ENCODE results near the gene ZNF302.
"Not testable (repeated sequence)": the region's sequence is repeated elsewhere in the genome, so short reads cannot be mapped to it uniquely, and the experiment has no call there.

Gene ZNF302

DNA sequence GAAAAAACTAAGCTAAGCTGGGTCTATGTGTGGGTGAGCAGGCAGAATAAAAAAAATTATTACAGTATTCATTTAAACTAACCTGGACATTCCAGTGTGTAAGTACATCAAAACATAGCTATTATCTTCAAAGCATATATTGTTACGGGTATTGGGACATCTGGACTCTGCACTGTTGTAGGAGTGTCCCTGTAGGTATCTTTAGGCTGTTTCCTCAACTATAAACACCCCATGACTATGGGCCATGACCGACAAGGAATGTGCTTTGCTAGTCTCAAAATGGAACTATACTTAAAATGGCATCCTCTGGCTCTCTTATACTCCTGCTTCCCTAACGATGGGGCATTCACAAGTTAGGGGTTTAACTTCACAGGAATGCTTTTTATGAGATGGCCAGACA, 3.9 kb upstream of the ZNF302 start:
- DNase-seq, result no peak

DNA sequence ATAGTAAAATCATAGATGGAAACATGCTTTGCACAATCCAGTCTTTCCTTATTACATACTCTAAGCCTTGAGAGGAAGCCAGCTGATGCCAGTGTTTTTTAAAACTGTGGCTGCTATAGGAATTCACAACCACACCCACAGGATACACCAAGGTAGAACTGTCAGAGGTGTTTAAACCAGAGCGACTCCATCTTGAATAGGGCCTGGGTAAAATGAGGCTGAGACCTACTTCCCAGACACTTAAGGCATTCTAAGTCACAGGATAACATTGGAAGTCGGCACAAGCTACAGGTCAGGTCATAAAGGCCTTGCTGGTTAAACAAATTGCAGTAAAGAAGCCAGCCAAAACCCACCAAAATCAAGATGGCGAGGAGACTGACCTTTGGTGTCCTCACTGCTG, 2.2 kb upstream of the ZNF302 start:
- DNase-seq, result no peak

DNA sequence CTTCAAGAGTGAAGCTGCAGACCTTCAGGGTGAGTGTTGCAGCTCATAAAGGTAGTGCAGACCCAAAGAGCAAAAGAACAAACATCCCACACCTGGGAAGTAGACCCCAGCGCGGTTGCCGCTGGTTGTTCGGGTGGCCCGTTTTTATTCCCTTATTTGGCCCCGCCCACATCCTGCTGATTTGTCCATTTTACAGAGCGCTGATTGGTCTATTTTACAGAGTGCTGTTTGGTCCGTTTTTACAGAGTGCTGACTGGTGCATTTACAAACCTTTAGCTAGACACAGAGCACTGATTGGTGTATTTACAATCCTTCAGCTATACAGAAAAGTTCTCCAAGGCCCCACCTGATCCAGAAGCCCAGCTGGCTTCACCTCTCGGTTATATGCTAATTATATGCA, 1.6 kb upstream of the ZNF302 start:
- no peak for DNase-seq

DNA sequence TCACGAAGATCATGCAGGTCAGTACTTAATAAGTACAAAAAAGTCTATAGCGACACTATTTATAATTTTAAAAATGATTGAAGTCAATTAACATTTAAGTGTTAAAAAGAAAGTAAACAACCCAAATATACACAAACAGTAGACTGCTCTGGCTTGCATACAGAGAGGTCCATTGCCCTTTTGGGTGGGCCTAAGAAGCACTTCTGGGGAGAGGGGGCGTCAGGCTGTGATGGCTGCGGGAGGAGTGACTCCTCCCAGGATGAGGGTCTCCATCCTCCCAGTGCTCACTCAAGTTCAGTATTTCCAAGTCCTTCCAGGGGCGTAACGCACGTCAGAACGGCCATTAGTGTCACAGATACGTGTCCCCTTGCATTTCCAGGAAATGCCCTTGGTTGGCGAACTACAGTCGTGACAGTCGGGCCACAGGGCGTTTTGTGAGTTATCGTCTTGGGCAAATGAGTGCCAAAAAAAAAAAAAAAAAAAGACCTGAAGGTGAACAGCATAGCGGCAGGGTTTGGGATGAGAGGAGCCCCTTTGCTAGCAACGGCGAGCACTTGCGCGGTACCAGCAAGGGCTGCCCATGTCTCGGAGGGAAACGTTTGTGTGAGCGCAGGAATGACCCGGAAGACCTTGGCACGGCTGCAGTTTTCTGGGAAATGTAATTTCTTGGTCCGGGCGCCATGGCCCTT, 637 bp upstream of the ZNF302 start, which contains the start of gene SCGB2B2:
TSS of gene SCGB2B2 (minus strand) at position 463 of the 689 bp plus-strand sequence. CDS start 82,596 bp downstream, outside the sequence.
- peak; percentile 97 for DNase-seq

DNA sequence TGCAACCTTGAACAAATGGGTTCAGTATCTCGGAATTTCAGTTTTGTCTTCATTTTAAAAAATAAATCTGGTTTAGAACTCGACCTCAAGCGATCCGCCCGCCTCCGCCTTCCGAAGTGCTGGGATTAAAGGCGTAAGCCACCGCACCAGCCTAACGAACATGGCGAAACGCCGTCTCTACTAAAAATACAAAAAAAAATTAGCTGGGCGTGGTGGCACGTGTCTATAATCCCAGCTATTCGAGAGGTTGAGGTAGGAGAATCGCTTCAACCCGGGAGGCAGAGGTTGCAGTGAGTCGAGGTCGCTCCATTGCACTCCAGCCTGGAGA, 571 bp downstream of the ZNF302 start:
- no peak for DNase-seq

DNA sequence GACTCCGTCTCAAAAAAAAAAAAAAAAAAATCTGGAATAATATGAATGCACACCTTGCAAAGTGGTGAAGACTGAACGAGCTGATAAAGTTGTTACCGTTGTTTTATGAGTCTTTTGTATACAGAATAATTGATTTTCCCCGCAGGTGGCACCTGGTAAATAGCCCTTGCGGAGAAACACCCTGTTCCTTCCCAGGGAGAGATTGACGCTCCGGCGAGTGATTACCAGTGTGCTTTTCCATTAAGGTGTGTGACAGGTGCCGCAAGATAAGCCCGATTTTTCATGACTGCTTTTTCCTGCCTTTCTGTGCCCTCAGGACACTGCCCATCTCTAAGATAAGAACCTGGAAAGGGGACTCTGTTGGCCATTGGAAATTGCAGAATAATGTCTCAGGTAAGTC, 943 bp downstream of the ZNF302 start:
- DNase-seq, result no peak

DNA sequence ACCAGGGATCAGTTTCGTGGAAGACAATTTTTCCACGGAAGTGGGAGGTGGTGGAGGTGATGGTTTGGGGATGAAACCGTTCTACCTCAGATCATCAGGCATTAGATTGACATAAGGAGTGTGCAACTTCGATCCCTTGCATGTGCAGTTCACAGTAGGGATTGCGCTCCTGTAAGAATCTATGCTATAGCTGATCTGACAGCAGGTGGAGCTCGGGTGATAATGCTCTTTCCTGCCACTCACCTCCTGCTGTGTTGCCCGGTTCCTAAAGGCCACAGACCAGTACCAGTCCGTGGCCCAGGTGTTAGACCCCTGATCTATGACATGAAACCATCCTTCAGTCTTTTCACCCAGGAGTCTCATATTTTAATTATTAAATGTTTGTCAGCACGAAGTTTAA, 4.0 kb downstream of the ZNF302 start:
- no peak for DNase-seq

DNA sequence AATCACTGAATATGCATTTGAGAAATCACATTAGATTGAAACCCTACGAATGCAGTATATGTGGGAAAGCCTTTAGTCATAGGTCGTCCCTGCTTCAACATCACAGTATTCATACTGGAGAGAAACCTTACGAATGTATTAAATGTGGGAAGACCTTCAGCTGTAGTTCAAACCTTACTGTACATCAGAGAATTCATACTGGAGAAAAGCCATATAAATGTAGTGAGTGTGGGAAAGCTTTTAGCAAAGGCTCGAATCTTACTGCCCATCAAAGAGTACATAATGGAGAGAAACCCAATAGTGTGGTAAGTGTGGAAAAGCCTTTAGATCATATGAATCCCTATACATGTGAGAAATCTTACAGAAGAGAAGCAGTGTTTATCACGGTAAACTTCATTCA, 7.8 kb downstream of the ZNF302 start:
- DNase-seq, result not testable (repeated sequence)

DNA sequence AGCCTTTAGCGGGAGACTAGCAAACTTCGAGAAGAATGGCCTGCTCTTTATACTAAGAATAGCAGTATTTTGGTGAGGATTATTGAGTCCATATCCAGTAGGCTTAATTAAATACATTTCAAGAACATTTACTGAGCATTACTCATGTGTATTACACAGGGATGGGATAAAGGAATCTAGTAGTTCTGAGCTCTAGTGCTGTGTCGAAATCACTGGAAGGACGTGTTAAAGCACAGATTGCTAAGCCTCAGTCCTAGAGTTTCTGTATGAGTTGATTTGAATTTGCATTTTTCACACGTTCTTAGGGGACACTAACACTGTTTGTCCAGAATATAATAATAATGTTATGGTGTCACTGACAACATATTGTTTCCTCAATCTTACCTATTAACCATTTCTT, 9.0 kb downstream of the ZNF302 start:
- no peak for DNase-seq

DNA sequence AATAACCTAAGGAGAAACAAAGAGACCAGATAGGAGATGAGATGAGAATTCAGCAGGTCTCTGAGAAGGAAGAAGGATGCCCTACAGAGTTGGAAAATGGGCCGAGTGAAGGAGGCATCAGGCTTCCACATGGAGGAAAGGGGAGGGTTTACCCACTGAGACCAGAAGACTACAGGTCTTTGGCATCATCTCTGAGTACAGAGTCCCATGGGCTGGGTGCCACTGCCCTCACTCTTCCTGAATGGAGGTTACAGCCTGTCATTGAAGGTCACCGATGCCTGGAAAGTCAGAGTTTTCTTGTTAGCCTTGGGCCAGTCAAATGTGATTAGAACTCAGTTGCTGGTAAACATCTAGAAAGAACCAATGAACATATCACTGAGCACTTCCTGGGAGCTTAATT, 9.9 kb downstream of the ZNF302 start:
- no peak for DNase-seq

DNA sequence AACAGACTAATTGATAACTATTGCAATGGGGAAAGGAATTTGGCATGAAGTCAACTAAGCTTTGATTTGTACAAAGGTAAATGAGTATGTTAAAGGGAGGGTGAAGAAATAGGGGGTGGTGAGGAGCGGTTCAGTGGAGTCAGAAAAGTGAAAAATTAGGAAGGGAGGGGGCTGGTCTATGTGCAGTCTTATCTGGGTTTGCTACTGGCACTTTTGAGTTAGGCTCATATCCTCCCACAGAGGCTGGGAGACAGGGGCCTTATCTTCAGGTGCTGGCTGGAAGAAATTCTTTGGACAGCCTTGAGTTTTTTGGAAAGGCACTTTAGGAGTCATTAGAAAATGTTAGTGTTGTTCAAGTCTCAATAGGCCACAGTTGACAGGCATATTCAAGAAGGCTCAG, 11.1 kb downstream of the ZNF302 start:
- no peak for DNase-seq

DNA sequence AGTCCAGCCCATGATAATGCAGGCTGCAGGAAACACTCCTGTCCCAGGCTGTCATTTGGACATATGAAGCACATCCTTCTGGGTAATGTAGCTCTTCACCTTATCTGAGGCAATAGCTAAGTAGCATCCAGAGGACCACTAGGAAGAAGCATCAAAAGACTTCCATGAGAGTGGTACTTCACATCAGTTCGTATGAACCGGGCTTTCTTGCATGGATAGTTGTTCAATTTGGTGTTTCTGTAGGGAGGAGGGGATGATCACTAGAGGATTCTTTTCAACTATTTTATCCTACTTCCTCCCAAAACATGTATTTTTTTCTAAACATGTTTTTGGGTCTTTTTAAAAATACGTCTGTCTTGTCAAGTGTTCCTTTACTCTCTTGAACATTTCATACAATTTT, 12.9 kb downstream of the ZNF302 start:
- DNase-seq, result no peak

DNA sequence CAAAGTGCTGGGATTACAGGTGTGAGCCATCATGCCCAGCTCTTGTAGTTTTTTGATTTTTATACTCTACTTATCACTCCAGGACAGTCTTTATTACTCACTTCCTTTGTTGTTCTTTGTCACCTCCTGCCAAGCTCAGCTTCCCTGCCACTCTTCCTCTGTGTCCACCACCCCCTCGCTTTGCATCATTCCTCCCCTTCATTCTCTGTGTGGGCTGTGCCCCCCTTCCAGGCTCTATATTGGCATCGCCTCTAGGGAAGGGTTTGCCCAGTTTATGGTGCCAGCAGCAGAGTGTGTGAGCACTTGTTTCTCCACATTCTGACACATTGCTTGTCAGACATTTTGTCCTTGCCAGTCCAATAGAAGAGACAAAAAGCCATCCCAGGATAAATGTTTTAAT, 15.1 kb downstream of the ZNF302 start:
- DNase-seq, result no peak

DNA sequence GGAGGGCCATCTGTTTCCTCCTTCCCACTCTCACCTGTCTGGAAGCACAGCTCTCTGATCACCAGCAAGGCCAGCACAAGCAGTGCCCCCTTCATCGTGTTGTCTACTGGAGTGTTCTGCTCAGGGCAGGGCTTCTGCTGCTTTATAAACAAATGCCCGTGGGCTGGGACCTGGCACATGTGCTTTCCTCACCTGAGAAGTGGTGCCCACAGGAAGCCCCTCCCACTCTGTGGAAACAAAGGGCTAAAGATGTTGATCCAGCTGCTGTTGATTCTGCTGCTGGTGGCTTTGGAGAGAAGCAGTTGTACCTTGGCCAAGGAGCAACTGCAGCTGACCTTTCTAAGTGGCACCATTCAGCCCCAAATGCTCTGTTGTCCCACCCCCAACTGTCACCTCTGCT, 30.2 kb downstream of the ZNF302 start:
- no peak for DNase-seq

DNA sequence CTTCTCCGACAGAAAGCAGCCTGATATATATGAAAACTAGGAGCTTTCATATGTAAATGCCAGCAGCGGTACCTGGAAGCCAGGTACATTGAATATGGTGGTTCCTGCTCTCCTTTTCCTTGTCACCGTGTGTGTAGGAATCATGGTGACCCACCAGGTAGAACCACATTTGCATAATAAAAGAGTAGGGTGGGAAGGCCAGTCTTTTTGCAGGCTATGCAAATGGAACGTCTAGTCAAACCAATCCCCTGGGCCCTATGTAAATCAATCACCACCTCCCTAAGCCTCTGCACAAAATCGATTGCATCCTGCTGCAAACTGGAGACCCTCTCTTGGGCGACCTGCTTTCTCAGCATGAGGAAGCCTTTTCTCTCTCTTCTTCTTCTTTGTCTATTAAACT, 34.4 kb downstream of the ZNF302 start:
- DNase-seq, result no peak

DNA sequence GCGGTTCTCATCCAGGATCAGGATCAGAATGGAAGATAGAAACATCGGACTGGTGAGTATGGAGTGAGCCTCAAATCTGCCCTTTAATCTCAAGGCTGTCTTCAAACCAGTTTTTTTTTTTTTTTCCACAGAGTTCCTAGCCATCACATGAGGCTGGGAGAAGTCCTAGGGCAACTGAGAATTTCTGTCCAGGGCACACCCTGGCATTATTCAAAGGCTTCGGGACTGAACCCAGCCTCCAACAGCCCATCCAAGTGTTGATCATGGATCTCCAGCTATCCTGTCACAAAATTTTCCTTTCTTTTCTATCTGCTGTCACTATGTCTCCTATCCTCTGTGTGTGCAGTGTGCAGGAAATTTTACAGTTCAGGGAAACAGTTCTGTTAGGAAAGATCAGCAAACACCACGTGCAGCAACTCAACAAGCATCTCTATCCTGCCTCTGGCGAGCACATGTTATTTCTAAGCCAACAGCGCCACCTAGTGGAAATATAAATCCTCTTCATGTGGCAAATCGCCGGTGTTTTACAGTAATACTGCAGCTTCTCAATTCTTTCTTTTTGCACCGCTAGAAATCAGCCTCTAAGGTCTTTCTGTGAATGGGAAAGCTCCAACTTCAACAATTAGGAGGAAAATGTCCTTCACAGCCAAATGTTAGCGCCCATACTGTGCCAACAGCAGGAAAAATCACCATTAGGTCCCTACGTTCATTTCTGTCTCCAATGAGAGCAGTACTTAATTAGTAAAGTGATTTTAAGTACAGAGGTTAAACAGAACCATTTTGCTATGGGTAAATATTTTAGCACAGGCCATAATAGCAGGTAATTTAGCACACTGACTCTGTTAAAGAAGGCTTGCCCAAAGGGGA, 35.1 kb downstream of the ZNF302 start:
- peak; percentile 84 for DNase-seq

DNA sequence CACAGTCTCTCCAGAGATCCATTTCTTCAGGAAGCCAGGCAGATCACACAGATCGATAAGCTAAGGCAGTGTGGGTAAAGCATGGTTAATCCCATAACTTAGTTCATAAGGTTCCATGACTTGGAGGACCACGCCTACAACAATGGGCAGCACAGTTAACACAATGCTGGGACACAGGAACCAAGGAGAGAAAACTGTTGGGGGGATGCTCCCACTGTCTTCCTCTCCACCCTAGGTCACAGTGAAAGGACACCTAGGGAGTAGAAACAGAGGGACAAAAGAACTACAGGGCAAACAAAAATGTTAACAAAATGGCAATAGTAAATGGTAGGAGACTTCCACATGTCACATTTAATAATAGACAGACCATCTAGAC, 35.8 kb downstream of the ZNF302 start:
- no peak for DNase-seq

DNA sequence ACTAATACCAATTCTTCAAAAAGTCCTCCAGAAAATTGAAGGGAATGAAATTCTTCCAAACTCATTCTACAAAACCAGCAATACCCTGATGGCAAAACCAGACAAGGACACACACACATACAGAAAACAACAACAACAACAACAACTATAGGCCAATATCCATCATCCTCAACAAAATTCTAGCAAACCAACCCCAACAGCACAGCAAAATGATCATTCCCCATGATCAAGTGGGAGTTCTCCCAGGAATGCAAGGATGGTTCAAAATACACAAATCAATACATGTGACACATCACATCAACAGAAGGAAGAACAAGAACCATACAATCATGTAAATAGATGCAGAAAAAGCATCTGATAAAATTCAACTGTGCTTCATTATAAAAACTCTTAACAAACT, 37.9 kb downstream of the ZNF302 start:
- no peak for DNase-seq

DNA sequence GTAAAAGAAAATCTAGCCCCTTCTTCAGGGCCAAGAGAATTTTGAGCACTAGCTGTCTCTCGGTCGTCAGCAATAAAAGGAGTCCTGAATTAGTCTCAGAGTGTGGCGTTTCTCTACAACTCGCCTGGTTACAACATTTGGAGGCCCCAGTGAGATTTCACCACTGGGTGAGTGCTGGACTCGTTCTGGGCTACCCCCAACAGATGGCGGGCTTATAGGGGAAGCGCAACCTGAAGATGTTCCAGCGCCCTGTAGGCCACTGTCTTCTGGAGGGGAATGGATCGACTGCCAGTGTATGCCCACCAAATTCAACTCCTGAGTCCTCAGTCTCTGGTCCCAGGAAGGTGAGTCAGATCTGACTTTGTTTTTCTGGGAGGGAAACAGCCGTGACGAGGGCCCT, 44.9 kb downstream of the ZNF302 start:
- DNase-seq, result no peak

DNA sequence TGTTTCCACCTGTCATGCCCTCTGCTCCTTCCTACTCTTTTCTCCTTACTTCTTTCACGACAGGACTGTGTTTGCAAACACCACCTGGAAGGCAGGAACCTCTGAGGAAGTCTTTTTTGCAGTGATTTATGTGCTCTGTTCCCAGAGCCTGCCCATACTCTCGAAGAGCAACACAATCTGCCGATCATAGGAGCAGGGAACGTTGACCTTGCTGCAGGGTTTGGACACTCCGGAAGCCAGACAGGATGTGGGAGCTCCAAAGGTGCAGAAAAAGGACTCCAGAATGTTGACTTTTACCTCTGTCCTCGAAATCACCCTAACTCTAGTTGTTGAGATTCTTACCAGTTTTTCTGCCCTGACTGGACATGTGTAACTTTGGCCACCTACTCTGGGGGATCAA, 47.9 kb downstream of the ZNF302 start:
- no peak for DNase-seq

DNA sequence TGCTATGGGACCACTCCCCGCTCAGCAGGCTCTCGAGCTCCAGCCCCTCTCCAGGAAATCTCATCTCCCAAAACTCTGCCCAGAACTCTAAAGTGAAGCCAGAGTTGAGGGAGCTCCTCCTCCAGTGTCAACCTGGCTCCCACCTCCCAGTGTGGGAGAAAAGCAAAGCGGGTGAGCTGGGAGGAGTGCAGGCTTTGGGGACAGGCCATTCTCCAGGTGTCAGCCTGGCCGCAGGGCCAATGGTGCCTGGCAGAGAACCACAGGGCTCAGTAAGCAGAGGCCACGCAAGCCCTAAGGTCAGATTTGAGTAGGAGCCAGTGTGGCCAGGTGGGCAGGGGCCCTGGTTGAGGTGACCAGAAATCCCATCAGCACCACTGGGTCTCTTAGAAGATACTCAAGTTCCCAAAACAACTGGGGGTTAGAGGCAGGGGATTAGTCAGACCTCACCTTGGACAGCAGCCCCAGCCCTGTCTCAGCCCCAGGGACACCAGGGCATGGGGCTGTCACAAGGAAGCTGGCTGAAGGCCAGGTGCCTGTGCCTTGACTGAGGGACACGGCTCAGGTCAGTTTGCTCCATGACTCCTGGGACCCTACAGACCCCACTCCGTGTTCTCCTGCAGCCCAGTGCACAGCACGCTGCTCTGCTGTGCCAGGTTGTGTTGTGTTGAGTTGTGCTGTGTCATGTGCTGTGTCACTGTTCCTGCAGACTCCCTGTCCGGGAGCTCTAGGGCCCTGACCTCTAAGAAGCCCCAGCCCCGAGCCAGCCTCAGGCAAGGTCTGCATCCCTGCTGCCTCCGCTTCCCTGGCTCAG, 53.7 kb downstream of the ZNF302 start:
- DNase-seq, result no peak

DNA sequence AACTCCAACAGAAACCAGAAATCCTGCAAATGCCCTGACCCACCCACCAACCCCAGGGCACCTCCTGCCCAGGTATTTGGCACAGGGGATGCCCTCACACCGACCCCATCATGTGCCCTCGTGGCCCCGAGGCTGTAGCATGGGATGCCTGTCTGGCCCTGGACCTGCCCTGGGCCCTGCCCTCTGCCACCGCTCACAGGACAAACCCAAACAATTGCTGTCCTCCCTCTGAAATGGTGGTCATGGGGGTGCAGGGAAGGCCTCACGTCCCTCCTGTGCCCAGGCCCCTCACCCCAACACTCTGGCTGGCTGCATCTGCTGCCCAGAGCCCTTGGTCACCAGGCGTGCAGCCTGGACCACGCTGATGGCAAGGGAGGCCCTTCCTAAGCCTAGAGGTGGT, 54.5 kb downstream of the ZNF302 start:
- no peak for DNase-seq

DNA sequence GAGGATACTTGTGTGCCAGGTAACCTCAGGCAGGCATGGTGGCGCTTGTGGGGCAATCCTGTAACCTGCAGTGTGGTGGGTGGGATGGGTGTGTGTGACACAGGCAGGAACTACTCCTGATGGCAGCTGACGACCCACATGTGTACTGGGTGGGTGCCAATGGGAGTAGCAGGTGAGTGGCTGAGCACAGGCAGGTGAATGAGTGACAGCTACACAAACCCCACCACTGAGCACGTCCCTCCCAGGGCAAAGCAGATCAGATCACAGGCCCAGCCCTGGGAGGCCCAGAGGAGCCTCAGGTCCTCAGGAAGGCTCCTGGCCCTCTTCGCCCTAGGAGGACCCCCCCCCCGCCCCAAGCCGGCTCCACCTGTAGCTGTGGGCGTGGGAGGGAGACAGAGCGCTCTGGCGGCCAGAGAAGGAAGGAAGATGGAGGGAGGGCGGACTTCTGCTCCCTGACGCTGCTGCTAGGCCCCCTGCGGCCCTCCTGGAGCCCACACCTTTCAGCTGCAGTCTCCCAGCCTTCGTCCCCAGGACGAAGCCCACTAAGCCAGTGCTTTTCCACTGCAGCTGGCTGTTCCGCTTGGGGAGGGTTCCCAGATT, 55.2 kb downstream of the ZNF302 start:
- DNase-seq, result no peak
